Neural cell (in vitro differentiated cells): ENCODE measurements around the gene EGFL8. TPM values are rescaled to one million over a fixed set of nuclear protein-coding genes. Genes with fewer than 3 reads are reported as not detected.

Source experiments
- H2AFZ ChIP-seq: fragments of 200-600, 300-800 bp; sonication (generic), shearing (Covaris generic); 2 replicates; pipeline ENCODE4 v1.6.0; 2014; ENCODE audit warnings: low read depth, mild to moderate bottlenecking, antibody characterized with exemption, low read length, moderate library complexity
- H3F3A ChIP-seq: fragments of 200-600 bp; shearing (Covaris generic); 2 replicates; pipeline ENCODE4 v1.6.1; 2016; ENCODE audit warnings: mild to moderate bottlenecking, moderate library complexity, mixed read lengths, antibody characterized with exemption, low read length; ENCODE audit not compliant: insufficient read depth, poor library complexity, severe bottlenecking
- H3K27ac ChIP-seq: fragments of 200-600, 300-800 bp; sonication (generic), shearing (Covaris generic); 2 replicates; pipeline ENCODE4 v1.5.1; 2014; ENCODE audit warnings: mild to moderate bottlenecking, low read length, moderate library complexity
- H3K27me3 ChIP-seq: fragments of 300-800, 200-600 bp; sonication (generic), shearing (Covaris generic); 2 replicates; pipeline ENCODE4 v1.6.0; 2014; ENCODE audit warnings: mild to moderate bottlenecking, low read depth, low read length, moderate library complexity; ENCODE audit not compliant: insufficient read depth
- H3K36me3 ChIP-seq: fragments of 300-800, 200-600 bp; sonication (generic), shearing (Covaris generic); 2 replicates; pipeline ENCODE4 v1.5.1; 2014; ENCODE audit warnings: mild to moderate bottlenecking, antibody characterized with exemption, low read length, moderate library complexity; ENCODE audit not compliant: insufficient read depth
- H3K4me2 ChIP-seq: fragments of 300-800, 200-600 bp; sonication (generic), shearing (Covaris generic); 2 replicates; pipeline ENCODE4 v1.6.0; 2014; ENCODE audit warnings: mild to moderate bottlenecking, low read length
- H3K4me3 ChIP-seq: fragments of 300-800, 200-600 bp; sonication (generic), shearing (Covaris generic); 2 replicates; pipeline ENCODE4 v1.5.1; 2014; ENCODE audit warnings: mild to moderate bottlenecking, low read length, moderate library complexity
- H3K79me2 ChIP-seq: fragments of 200-600 bp; shearing (Covaris generic); replicated peaks from 2 replicates; pipeline ENCODE4 v1.6.0; 2014; ENCODE audit warnings: mild to moderate bottlenecking, low read length, moderate library complexity; ENCODE audit not compliant: insufficient read depth
- H3K9ac ChIP-seq: fragments of 300-800, 200-600 bp; sonication (generic), shearing (Covaris generic); 2 replicates; pipeline ENCODE4 v1.6.1; 2016; ENCODE audit warnings: mild to moderate bottlenecking, low read length, mixed read lengths
- H3K9me2 ChIP-seq: fragments of 200-600 bp; shearing (Covaris generic); 2 replicates; pipeline ENCODE4 v1.6.1; 2016; ENCODE audit warnings: mild to moderate bottlenecking, low read length, mixed read lengths; ENCODE audit not compliant: insufficient read depth
- H3K9me3 ChIP-seq: fragments of 200-600, 300-800 bp; sonication (generic), shearing (Covaris generic); 2 replicates; pipeline ENCODE4 v1.6.1; 2016; ENCODE audit warnings: mild to moderate bottlenecking, mixed run types, low read length, moderate library complexity, mixed read lengths
- H4K20me1 ChIP-seq: fragments of 200-600 bp; shearing (Covaris generic); 2 replicates; pipeline ENCODE4 v1.6.1; 2016; ENCODE audit warnings: mild to moderate bottlenecking, mixed run types; ENCODE audit not compliant: insufficient read depth
- CTCF ChIP-seq: fragments of 450-650 bp; IDR thresholded peaks from 2 replicates; pipeline ENCODE4 v1.5.1; 2014; ENCODE audit warnings: antibody characterized with exemption, mild to moderate bottlenecking, moderate library complexity; ENCODE audit not compliant: poor library complexity, severe bottlenecking
- EP300 ChIP-seq: fragments of 450-650 bp; conservative IDR thresholded peaks from 2 replicates; pipeline ENCODE4 v1.6.1; 2014; ENCODE audit warnings: antibody characterized with exemption, mild to moderate bottlenecking, moderate library complexity; ENCODE audit not compliant: poor library complexity, severe bottlenecking
- EZH2 ChIP-seq: fragments of 200-600, 300-800 bp; shearing (Covaris generic), sonication (generic); IDR thresholded peaks from 2 replicates; pipeline ENCODE4 v1.6.1; 2014; ENCODE audit warnings: antibody characterized with exemption, low read length, borderline replicate concordance, mild to moderate bottlenecking; ENCODE audit not compliant: insufficient read depth, poor library complexity, severe bottlenecking
- MXI1 ChIP-seq: fragments of 450-650 bp; conservative IDR thresholded peaks from 2 replicates; pipeline ENCODE4 v1.6.1; 2014; ENCODE audit warnings: antibody characterized with exemption, mild to moderate bottlenecking; ENCODE audit not compliant: poor library complexity, severe bottlenecking
- POLR2AphosphoS5 ChIP-seq: IDR thresholded peaks from 2 replicates; pipeline ENCODE4 v1.6.1; 2012
- RAD21 ChIP-seq: fragments of 450-650 bp; conservative IDR thresholded peaks from 2 replicates; pipeline ENCODE4 v1.6.1; 2014; ENCODE audit warnings: antibody characterized with exemption, mild to moderate bottlenecking, moderate library complexity
- REST ChIP-seq: IDR thresholded peaks from 2 replicates; pipeline ENCODE4 v1.6.1; 2012; ENCODE audit warnings: borderline replicate concordance
- SMC3 ChIP-seq: fragments of 450-650 bp; conservative IDR thresholded peaks from 2 replicates; pipeline ENCODE4 v1.6.1; 2014; ENCODE audit warnings: antibody characterized with exemption, mild to moderate bottlenecking, moderate library complexity; ENCODE audit not compliant: poor library complexity
- TAF1 ChIP-seq: IDR thresholded peaks from 2 replicates; pipeline ENCODE4 v1.6.1; 2012; ENCODE audit warnings: low read depth
- polyA plus RNA-seq: library from polyadenylated mRNA; depleted of rRNA; stranded (reverse); fragments of >200 nt; gene quantifications from 2 replicates; pipeline ENCODE4 v1.2.3, GENCODE V29; 2014

Gene EGFL8
- polyA plus RNA-seq, 1 donor from 2014 or later, result 22.4 TPM

GRCh38 chr6:32182555-32182981 lies 18.2 kb downstream of the EGFL8 start:
- Histone ChIP-seq H4K20me1 (no peaks in the 10 kb centered on the region), H3K9me3 (no peaks in the 10 kb centered on the region), H3K4me3 (no peak overlapping the region), H3K36me3 (no peaks in the 10 kb centered on the region), H3K27me3 (no peaks in the 10 kb centered on the region), H3K9ac (no peak overlapping the region), H3K4me2 (no peak overlapping the region), H2AFZ (no peak overlapping the region), H3F3A (no peaks in the 10 kb centered on the region), H3K27ac (no peak overlapping the region), H3K79me2 (peaks cover 19% of the 10 kb centered on the region), H3K9me2 (no peaks in the 10 kb centered on the region)
- no peak for TF ChIP-seq MXI1
- TF ChIP-seq SMC3, result no peak
- TF ChIP-seq TAF1, result no peak
- no peak for TF ChIP-seq REST
- TF ChIP-seq POLR2AphosphoS5, result no peak
- no peak for TF ChIP-seq CTCF
- no peak for TF ChIP-seq RAD21
- TF ChIP-seq EZH2, result no peak
- no peak for TF ChIP-seq EP300

- Histone ChIP-seq H3K27me3 (no peaks in the 10 kb centered on the region), H3K4me3 (no peak overlapping the region), H3K9ac (no peak overlapping the region), H4K20me1 (no peaks in the 10 kb centered on the region), H3K4me2 (no peak overlapping the region), H3K79me2 (peaks cover 19% of the 10 kb centered on the region), H3K36me3 (no peaks in the 10 kb centered on the region), H3F3A (no peaks in the 10 kb centered on the region), H3K27ac (no peak overlapping the region), H2AFZ (no peak overlapping the region), H3K9me3 (no peaks in the 10 kb centered on the region), H3K9me2 (no peaks in the 10 kb centered on the region)
- no peak for TF ChIP-seq EZH2
- TF ChIP-seq CTCF, result no peak
- TF ChIP-seq REST, result no peak
- no peak for TF ChIP-seq SMC3
- no peak for TF ChIP-seq TAF1
- no peak for TF ChIP-seq RAD21
- TF ChIP-seq POLR2AphosphoS5, result no peak
- TF ChIP-seq MXI1, result no peak
- no peak for TF ChIP-seq EP300
Observed at GRCh38 chr6:32183030-32183429, 18.6 kb downstream of the EGFL8 start.
